ENCODE data around the gene SORCS2.

The SORCS2 gene

GRCh38 chr4:7677799-7678301 is 485.5 kb downstream of the SORCS2 start:
- ChIA-PET CTCF (no interaction called here), POLR2A (no interaction called here)
- no peak for DNase-seq (ENCODE audit: extremely low spot score)
- no peak for TF ChIP-seq CTCF (IDR thresholded peaks at IDR 0.05; ENCODE audit: control extremely low read depth, extremely low read depth, low read depth, missing control alignments)

GRCh38 chr4:7678318-7678852 is 486.0 kb downstream of the SORCS2 start:
- CTCF ChIA-PET, result no interaction called here
- POLR2A ChIA-PET, result no interaction called here
- no peak for DNase-seq (ENCODE audit: extremely low spot score)
- no peak for TF ChIP-seq CTCF (IDR thresholded peaks at IDR 0.05; ENCODE audit: control extremely low read depth, extremely low read depth, low read depth, missing control alignments)

GRCh38 chr4:7679406-7680040 is 487.2 kb downstream of the SORCS2 start:
- TF ChIP-seq CTCF (IDR thresholded peaks at IDR 0.05; ENCODE audit: control extremely low read depth, extremely low read depth, low read depth, missing control alignments), result no peak
- POLR2A ChIA-PET, result no interaction called here
- CTCF ChIA-PET, result no interaction called here
- no peak for DNase-seq (ENCODE audit: extremely low spot score)

- no peak for TF ChIP-seq CTCF (IDR thresholded peaks at IDR 0.05; ENCODE audit: control extremely low read depth, extremely low read depth, low read depth, missing control alignments)
- CTCF ChIA-PET, result no interaction called here
- POLR2A ChIA-PET, result no interaction called here
- DNase-seq (ENCODE audit: extremely low spot score), result no peak
These were observed 487.8 kb downstream of the SORCS2 start for GRCh38 chr4:7680106-7680505.

GRCh38 chr4:7680731-7681130 is 488.4 kb downstream of the SORCS2 start:
- POLR2A ChIA-PET, result no interaction called here
- CTCF ChIA-PET, result no interaction called here
- TF ChIP-seq CTCF (IDR thresholded peaks at IDR 0.05; ENCODE audit: control extremely low read depth, extremely low read depth, low read depth, missing control alignments), result no peak
- DNase-seq (ENCODE audit: extremely low spot score), result no peak

GRCh38 chr4:7683126-7683703 is 490.9 kb downstream of the SORCS2 start:
- POLR2A ChIA-PET, result no interaction called here
- DNase-seq (ENCODE audit: extremely low spot score), result no peak
- no peak for TF ChIP-seq CTCF (IDR thresholded peaks at IDR 0.05; ENCODE audit: control extremely low read depth, extremely low read depth, low read depth, missing control alignments)

More at GRCh38 chr4:7683126-7683703, 490.9 kb downstream of the SORCS2 start:
- CTCF ChIA-PET, result no interaction called here

All from GM10248 (cell line).